CD4-positive, alpha-beta T cell treated with Interleukin-6 for 4 hours (primary cell): ENCODE results near the gene TENM3.
"Not testable (repeated sequence)": the region's sequence is repeated elsewhere in the genome, so short reads cannot be mapped to it uniquely, and the experiment has no call there.

ENCODE experiments used
- DNase-seq: peaks from one replicate; pipeline ENCODE4 v3.0.0-alpha.2; 2020; ENCODE audit warnings: mixed read lengths

TENM3 gene

DNA sequence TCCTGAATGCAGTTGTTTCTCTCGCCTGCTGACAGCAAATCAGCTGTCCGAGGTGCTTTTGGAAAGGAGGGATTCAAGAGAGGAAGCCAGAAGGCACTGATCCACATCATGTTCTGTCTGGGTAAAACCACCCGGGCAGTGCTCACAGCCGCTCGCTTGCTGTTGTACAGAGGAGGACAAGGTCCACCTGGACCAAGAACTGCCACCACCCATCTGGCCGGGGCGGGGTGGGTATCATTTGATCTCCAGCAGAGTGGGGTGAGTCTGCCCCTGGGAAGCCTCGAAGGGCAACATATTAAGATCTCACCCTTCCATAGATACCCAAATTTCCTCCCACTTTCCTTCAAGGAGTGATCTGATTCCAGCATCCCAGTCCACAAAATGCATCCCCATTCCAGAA, 560.9 kb downstream of the TENM3 start:
- DNase-seq = no peak

DNA sequence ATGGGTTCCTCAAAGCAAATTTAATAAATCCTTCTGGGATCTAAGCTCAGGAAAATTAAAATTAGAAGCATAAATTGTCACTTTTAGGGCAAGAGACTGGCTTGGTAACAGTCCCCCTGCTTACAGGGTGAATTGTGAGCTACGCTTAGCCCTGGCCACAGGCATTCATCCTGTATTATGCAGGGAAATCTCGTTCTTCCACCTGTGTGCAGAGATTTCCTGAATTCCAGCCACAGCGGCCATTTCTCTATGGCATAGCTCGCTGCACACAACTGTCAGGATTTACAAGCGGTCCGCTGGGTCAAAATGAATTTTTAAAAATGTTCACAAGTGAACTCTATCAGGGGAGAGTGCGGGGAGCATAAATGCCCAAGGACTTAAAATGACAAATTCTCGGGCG, 562.1 kb downstream of the TENM3 start:
- DNase-seq = no peak

DNA sequence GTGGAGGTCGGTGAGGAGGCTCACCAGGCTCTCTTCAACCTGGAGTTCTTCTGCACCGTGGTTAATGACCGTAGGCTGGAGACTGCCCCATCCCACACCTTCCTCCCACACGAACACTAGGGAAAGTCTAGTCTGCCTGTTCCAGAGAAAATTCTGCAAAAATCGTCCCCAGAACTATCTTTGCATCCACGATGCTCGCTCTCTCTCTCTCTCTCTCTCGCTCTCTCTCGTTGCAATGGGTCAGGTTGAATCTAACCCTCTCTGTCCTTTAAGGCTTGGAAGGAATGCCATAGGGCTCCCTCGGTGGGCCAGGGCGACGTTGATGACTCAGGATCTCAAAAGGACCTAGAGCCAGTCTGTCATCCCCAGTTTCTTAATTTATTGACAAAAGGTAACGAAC, 562.5 kb downstream of the TENM3 start:
- no peak for DNase-seq

DNA sequence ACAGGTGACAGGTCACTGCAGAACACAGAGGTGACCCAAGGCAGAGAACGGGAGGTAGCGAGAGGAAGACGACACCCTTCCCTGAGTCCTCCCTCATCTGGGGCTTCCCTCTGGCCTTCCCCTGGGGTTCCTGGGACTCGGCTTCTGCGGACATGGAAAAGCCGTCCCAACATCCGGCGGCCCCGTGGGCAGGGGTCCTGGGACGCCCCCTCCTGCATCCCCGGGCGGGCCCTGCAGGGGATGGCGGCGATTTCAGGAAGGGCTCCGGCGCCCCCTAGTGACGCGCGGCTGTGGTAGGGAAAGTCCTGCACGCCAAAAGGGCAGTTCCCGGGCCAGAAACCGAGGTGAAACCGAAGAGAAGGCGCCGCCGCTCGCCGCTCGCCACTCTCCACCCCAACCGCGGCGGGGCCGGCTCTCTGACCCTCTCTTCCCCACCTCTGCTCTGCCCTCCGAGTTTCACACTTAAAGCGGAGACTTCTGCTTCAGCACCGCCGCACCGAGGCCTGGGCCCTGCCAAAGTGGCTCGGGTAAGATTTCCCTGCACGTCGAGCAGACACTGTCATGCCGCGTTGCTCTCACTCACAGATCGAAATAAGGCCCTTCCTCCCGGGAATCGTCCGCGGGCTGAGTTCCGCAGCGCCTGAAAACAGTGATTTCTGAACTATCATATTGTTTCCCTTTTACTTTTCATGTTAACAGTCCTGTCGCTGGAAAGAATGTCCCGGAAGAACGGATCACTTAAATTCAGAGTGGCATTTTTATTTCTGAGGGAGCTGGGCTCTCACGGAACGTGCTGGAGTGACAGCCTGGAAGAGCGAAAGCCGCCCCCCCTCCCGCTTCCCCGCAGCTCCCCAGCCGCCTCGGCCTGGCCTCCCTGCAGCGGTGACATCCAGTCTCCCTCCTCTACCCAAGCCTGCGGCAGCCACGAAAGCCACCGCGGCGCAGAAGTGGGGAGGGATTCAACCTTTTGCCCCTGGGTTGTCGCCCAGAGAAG, 563.4 kb downstream of the TENM3 start:
- peak; percentile 71 for DNase-seq

DNA sequence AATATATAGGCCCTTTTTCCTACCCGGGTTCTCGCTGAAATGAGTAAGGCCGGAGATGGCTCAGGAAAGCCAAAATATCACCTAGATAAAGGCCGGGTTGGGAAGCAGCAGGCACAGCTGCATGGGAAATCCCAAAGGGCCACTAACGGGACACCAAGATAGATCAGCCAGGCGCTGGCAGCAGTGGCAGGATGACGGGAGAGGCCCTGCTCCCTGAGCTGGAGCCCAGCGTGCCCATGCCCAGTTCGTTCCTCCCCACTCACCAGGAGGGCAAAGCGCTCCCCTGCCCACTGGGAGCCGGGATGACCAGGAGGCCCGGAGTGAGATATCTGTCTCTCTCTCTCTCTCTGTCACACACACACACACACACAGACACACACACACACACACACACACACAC, 564.1 kb downstream of the TENM3 start:
- no peak for DNase-seq

DNA sequence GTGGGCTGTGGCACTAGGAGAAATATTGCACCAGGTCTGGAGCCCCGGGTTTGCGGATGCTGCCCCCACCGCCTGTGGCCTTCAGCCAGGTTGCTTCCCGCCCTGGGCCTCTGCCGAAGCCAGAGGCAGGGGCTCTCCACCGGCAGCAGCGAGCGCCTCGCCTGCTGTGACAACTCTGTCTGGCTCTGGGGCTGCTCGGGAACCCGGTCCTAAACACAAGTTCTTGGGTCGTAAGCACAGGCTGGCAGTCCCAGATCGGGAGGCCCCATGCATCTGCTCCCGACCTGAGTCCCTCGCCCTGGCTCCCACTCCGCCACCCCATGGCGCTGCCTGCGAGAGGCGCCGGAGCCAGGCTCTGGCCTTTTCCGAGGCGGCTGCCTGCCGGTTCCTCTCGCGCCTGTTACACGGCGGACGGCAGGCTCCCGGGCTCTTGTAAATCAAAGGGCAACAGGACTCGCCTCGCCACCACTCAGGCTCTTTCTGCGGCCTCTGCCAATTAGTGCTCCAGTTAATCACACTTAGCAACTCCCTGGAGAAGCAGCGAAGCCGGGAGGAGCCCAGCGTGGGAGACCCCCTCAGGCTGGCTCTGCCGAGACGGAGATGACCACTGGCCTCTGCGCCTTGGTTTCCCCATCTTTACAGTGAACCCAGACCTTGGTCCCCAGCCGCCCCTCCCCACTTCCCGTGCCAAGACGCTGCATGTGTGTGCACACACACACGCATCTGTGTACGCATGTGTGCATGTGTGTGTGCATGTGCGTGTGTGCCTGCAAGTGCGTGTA, 564.8 kb downstream of the TENM3 start:
- no peak for DNase-seq

DNA sequence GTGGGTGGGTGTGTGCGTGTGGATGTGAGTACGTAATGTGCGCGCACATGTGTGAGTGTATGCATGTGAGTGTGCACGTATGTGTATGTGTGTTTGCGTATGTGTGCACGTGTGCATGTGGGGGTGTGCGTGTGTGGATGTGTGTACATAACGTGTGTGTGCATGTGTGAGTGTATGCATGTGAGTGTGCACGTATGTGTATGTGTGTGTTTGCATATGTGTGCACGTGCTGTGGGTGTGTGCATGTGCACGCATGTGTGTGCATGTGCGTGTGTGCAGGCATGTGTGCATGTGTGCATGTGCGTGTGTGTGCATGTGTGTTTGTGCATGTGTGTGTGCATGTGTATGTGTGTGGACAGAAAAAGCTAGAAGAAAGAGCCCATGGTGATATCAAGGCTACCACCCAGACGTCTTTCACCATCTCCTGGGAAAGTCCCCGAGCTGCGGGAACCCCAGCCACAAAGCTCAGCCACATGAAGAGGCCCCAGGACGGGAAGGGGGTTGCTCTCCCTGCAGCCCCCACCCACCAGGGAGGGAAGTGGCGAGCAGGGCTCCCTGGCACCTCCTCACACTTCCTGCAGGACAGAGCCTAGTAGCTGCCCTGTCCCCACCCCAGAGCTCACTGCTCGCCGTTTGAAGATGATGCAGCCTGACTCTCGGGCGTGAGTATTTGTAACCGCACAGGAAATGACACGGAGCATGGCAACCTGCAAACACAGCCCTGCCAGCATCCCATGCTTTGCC, 565.6 kb downstream of the TENM3 start:
- peak; percentile 40 for DNase-seq

DNA sequence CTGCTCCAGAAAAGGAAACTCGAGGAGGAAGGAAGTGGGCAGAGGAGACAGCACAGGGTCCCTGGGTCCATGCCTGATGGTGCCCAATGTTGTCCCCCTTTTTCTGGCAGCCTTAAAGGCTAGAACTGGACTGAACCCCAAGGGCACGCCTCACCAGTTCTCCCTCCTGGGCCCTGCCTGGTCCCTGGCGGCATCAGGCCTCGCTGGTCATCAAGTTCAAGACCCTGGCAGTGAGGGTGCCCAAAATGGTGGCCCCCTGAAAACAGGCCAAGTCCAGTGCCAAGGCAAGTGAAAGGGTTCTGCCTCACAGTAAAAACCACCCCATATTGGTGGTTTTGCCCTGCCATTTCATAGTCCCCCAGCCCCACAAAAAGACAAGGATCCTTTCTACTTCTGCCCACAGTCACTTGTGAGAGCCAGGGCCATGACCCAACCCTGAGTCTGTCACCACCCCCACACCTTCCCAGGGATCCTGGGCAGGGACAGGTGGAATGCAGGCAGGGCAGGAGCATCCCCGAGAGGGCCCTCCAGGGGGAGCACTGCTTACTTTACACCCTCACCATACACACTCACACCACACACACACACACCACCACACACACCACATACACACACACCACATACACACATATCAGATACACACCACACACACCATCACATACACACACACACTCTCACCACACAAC, 566.4 kb downstream of the TENM3 start:
- DNase-seq = no peak

DNA sequence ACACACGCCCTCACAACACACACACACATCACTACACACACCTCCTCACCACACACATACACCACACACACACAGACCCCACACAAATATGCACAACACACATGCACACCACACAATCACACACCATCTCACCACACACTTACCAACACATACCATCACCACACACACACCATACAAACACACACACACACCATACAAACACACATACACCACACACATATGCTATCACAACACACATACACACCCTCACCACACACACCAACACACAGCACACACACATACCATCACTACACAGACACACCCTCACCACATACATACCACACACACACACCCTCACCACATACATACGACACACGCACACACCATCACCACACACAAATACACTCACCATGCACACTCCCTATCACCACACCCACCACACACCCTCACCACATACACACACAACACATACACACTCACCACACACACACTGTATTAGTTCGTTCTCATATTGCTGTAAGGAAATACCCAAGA, 567.0 kb downstream of the TENM3 start:
- no peak for DNase-seq

DNA sequence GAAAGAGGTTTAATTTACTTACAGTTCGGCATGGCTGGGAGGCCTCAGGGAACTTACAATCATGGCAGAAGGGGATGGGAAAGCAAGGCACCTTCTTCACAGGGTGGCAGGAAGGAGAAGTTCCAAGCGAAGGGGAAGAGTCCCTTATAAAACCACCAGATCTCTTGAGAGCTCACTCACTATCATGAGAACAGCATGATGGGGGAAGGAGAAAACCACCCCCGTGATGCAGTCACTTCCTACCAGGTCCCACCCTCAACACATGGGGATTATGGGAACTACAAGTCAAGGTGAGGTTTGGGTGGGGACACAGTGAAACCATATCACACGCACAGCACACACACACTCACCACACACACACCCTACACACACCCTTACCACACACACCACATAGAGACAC, 569.7 kb downstream of the TENM3 start:
- no peak for DNase-seq

DNA sequence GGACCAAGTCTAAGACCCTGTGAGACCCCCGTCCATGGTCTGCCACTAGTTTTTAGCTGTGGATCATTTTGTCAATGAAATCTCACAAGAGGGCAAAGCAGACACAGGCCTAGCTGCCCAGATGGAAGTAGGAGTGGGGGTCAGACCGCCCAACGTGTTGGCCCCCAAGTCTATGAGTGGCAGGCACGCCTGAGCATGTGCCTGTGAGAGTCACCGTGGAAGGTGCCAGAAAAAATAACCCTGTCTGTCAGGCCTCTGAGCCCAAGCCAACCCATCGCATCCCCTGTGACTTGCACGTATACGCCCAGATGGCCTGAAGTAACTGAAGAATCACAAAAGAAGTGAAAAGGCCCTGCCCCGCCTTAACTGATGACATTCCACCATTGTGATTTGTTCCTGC, 570.9 kb downstream of the TENM3 start:
- not testable (repeated sequence) for DNase-seq

DNA sequence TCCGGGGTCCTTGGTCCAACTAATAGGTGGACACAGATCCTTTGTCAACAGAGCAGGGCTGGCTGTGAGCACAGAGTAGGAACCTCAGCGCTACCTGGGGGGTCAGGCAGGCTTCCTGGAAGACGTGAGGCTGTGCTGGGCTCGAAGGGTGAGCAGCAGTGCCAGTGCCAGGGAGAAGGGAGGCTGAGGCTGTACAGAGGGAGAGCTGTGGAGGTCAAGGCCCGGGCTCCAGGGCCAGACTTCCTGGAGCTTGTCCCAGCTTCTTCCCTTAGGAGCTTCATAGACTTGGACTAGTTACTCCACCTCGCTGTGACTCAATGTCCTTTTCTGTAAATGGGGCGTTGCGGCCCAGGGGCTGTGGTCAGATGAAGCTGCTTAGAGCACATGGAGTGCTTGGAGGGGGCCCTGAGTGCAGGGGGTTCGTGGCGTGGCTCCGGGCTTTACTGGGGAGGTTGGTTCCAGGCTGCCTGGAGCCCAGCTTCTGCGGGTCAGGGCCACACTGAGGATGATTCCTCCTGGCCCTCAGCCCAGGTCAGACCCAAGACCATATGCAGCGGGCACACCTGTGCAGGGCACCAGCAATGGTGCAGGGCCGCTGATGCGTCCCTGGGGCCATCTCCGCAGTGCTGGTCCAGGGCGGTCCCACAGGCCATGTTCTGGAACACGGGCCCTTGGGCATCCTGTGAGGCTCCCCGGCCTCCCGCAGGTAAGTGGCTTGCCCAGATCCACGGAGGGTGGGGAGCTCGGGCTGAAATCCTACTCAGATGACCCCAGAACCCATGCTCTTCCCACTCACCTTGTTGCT, 575.9 kb downstream of the TENM3 start:
- no peak for DNase-seq

DNA sequence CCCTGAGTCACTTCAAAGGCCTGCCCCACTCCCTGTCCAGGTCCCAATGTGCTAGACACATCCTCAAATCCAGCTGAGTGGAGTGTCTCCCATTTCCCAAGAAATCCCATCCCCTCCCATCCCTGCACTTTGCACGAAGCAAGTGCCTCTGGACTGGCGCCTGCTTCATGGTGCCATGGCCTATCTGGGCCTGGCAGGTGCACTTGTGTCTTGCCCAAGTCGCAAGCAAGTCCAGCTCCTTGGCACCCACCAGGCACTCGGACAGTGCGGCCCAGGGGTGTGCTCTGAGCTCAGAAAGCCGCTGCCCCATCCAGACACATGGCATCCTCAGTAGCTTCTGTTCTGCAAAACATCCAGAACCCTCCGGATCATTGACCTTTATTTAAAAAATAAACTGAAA, 576.5 kb downstream of the TENM3 start:
- DNase-seq = no peak

DNA sequence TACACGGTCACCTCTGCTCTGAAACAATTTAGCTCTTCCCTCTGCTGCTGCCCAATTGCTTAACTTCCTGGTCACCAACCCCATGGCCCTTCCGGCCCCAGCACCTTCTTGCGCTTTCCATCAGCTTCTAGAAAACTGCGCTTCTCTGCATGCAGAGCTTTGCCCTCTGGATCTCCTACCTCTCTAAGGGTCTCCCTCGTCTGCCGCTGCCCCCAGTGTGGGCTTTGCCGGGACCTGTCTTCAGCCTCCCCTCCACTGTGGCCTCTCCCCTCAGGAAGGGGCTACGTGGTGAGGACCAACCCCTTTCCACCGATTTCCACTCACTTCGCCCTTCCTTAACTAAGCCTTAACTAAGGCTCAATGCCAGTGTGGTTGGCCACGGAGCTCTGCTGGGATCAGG, 579.4 kb downstream of the TENM3 start:
- no peak for DNase-seq

DNA sequence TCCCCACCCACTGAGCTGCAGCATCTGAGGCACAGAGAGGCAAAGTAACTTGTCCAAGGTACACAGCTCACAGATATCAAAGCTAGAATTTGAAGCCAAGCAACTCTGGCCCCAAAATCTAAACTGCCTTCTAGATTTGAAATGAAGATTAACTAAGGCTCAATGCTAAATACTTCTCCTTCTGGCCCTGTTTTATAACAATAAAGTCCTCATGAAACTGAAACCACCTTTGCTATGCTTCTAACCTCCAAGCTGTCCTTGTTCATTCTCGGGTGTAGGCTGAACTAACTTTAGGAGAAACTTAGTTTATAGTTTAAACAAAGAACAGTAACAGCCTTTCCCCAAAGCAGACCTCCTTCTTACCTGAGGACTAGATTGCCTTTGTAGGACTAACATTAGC, 580.4 kb downstream of the TENM3 start:
- no peak for DNase-seq

DNA sequence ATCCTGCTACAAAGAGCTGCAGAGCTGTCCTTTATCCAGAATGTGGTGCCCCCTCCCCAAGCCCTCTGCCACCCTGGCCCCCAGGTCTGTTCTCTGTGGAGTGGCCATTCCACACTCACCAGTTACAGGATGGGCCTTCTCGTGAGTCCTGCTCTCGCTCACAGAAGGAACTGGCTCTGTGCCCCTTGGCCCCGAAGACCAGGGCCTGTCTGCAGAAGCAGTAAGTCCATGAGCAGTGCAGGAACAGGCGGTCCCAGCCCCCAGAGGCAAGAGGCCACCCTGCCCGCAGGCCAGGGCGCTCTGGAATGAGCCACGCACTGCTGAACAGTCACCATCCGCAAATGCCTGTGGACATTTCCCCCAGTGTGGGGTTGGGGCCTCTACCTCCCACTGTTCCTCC, 581.8 kb downstream of the TENM3 start:
- no peak for DNase-seq

DNA sequence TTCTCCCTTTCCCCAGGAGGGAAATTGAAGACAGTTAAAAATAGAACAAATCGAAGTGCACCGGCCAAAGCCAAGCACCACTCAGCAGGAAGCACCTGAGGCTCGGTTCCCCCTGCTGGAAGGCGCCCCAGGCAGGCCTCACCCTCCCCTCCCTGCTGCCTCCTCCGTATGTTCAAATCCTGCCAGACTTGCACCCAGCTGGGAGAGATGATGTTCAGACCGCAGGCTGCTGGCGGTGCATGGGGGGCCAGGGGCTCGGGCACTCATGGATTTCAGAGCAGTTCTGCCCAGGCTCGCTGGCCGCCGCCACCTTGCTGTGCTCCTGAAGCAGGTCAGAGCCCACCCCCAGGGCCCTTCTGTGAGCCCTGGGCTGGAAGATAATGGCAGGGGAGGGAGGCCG, 582.6 kb downstream of the TENM3 start:
- DNase-seq = no peak

DNA sequence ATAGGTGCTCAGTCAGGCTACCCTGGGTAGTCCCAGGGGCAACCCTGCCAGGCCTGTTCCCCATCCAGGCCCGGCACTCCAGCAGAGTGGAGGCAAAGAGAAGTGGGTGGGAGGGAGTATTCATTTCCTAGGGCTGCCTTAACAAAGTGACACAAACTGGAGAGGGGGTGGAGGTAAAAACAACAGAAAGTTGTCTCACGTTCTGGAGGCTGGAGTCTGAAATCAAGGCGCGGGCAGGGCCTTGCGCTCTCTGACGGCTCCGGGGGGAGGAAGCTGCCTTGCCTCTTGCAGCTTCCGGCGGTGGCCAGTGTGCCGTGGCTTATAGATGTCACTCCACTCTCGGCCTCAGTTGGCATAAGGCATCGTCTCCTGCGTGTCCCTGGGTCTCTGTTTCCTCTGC, 583.2 kb downstream of the TENM3 start:
- peak; percentile 30 for DNase-seq

DNA sequence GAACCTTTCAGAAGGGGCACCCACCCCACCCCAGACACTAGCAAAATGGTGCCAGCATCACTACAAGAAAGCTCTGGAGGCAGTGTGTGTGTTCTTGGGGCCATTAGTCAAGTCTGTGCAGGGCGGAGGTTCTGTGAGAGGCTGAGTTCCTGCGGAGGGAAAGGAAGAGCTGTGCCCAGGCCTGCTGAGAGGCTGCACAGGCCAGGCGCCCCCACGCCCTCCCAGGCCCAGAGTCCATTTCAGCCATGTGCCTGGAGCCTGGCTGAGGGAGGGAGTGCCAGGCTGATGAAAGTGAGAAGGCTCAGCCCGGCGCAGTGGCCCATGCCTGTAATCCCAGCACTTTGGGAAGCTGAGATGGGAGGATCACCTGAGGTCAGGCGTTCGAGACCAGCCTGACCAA, 584.0 kb downstream of the TENM3 start:
- no peak for DNase-seq

DNA sequence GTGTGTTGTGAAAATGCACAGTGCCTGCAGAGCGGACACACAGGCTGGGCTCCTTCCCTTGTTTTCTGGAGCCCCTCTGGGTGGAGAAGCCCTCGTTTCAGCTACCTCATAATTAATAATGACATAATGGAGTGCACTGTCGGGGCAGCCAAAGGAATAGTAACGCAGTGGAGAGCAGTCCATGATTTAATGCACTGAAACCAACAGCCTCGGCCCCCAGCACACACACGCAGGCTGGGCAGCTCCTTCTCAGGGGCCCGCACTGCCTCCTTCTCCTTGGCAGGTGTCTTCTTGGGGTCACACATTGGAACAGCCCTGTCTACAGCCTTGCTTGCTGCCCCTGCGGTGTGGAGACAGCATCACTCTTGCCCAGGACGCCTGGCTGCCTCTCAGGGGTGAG, 584.8 kb downstream of the TENM3 start:
- no peak for DNase-seq

DNA sequence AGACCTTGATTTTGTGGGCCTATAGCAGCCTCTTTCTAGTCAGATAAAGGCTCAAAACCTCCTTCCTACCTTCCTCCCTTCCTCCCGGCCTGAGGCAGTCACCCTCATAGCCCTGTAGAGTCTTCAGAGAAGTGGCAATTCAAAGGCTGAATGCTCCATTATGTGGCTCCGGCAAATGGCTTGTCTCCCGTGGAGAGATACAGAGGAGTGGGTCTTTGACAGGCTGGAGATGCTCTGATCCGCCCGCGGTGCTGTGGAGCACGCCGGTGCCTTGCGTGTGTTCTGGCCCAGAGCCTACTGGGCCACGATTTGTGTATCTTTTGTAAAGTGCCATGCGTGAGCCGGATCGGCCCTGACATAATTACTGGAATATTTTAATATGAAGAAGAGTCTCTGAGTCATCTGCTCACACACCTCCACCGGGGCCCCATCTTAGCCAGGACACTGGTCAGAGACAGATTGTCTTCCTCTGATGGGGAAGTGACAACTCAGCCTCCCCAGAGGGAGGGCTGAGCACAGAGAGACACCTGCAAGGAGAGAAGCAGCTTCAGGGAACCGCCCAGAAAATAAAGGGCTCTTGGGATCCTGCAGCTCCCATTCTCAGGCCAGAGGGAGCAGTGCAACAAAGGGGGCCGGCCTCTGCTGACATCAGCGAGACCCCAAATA, 585.3 kb downstream of the TENM3 start:
- DNase-seq = no peak
